MCF 10A (cell line): ENCODE measurements around the gene PLK2. TPM values are rescaled to one million over a fixed set of nuclear protein-coding genes. Genes with fewer than 3 reads are reported as not detected.
A peak's percentile ranks its signal among the peaks of the same experiment; 100 is the strongest.

ENCODE experiments used
- BruUV-seq: library from RNA; stranded (reverse); fragments of 400-500 nt; replicated peaks from 2 replicates; lab custom pipeline; 2021; lab: Mats Ljungman, UMichigan
- CTCF ChIA-PET: fragments of 300-600 bp; sonication (Branson Sonifier 250); formaldehyde crosslinking; extraction: SDS; loops from one replicate; lab custom pipeline; 2021; ENCODE audit warnings: antibody characterized with exemption, inconsistent platforms; lab: Yijun Ruan, JAX
- POLR2A ChIA-PET: fragments of 300-600, 350-650 bp; sonication (Branson Sonifier 250); formaldehyde crosslinking; extraction: SDS; loops from one replicate; lab custom pipeline; 2020; ENCODE audit warnings: antibody characterized with exemption, inconsistent platforms; lab: Yijun Ruan, JAX
- DNase-seq: peaks from one replicate; pipeline ENCODE4 v3.0.0-alpha.2; 2018; ENCODE audit not compliant: unreplicated experiment
- H3K27ac Mint-ChIP-seq: one replicate; pipeline ENCODE4 v1.8.0; 2022; ENCODE audit warnings: mild to moderate bottlenecking, low read depth, mixed read lengths; ENCODE audit not compliant: unreplicated experiment
- H3K27me3 Mint-ChIP-seq: one replicate; pipeline ENCODE4 v1.8.0; 2022; ENCODE audit warnings: mixed read lengths; ENCODE audit not compliant: insufficient read depth, unreplicated experiment
- H3K36me3 Mint-ChIP-seq: one replicate; pipeline ENCODE4 v1.8.0; 2022; ENCODE audit warnings: mild to moderate bottlenecking, moderate library complexity, mixed read lengths; ENCODE audit not compliant: insufficient read depth, unreplicated experiment
- H3K4me1 Mint-ChIP-seq: one replicate; pipeline ENCODE4 v1.8.0; 2022; ENCODE audit warnings: mixed read lengths; ENCODE audit not compliant: insufficient read depth, unreplicated experiment
- H3K4me3 Mint-ChIP-seq: one replicate; pipeline ENCODE4 v1.8.0; 2022; ENCODE audit warnings: mild to moderate bottlenecking, moderate library complexity, mixed read lengths; ENCODE audit not compliant: unreplicated experiment
- H3K9me3 Mint-ChIP-seq: one replicate; pipeline ENCODE4 v1.8.0; 2022; ENCODE audit warnings: mixed read lengths; ENCODE audit not compliant: unreplicated experiment
- CTCF ChIP-seq: fragments of 200-600 bp; IDR thresholded peaks from one replicate; pipeline ENCODE4 v1.8.0; 2022; ENCODE audit warnings: antibody characterized with exemption, mild to moderate bottlenecking; ENCODE audit not compliant: unreplicated experiment
- intact Hi-C: fragments of 100-400 bp; cut with micrococcal nuclease; formaldehyde crosslinking; loops from 2 replicates; pipeline ENCODE4 v1.14.1; 2022
- total RNA-seq: library from RNA; stranded (reverse); gene quantifications from 2 replicates; pipeline ENCODE4 v1.2.3, GENCODE V29; 2022

Gene PLK2
- total RNA-seq, 1 experiment from 2014 or later, result 55.1 TPM

- Mint-ChIP-seq H3K4me1 (no peaks in the 10 kb centered on the region), H3K27me3 (peaks cover 99% of the 10 kb centered on the region), H3K36me3 (no peaks in the 10 kb centered on the region), H3K4me3 (no peak overlapping the region), H3K9me3 (no peaks in the 10 kb centered on the region), H3K27ac (no peak overlapping the region)
- ChIA-PET POLR2A (interaction anchor here (0.7 kb wide), 2 partner anchors 259 to 350 kb away, joined by 3 to 5 read pairs; no protein-coding TSS in a partner anchor), CTCF (interaction anchor here (0.6 to 7.7 kb wide), 12 partner anchors 15 to 777 kb away, joined by 3 to 211 read pairs (median 4); no protein-coding TSS in a partner anchor)
- no TSS peak for BruUV-seq
- TF ChIP-seq CTCF, result no peak
- intact Hi-C loops, result loop anchor here (10.0 kb wide), 1 partner anchor 225 kb away; no protein-coding TSS in a partner anchor
- DNase-seq, result no peak
These were observed 40.1 kb upstream of the PLK2 start for GRCh38 chr5:58499941-58500340.

DNA sequence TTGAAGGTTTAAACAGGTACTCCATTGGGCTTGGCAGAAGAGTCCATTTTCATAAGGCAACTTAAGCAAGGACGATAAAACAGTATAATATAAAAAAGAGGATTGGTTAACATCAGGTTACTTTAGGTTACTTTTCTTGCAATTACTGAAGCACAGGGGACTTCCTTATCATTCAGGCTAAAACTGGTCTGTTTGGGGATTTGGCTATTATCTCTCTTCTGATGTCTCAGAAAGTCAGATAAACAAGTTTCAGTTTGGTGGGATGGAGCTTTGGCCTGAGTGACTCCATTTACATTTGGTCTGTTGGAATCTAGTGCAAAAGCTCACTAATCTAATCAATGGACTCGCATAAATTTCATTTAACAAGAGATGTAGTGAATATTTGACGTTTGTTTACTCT, 39.3 kb upstream of the PLK2 start:
- no peak overlapping the region for H3K4me3 Mint-ChIP-seq
- H3K4me1 Mint-ChIP-seq, result no peaks in the 10 kb centered on the region
- ChIA-PET CTCF (interaction anchor here (0.5 to 7.7 kb wide), 17 partner anchors 9 to 1095 kb away, joined by 3 to 211 read pairs (median 3); no protein-coding TSS in a partner anchor), POLR2A (no interaction called here)
- no peak overlapping the region for H3K27ac Mint-ChIP-seq
- no peaks in the 10 kb centered on the region for H3K36me3 Mint-ChIP-seq
- no peak for TF ChIP-seq CTCF
- no TSS peak for BruUV-seq
- H3K27me3 Mint-ChIP-seq, result peaks cover 99% of the 10 kb centered on the region
- H3K9me3 Mint-ChIP-seq, result no peaks in the 10 kb centered on the region
- DNase-seq, result no peak
- intact Hi-C loops, result no loop called here

GRCh38 chr5:58498340-58498942, 38.6 kb upstream of the PLK2 start:
- H3K4me3 Mint-ChIP-seq, result no peak overlapping the region
- no peaks in the 10 kb centered on the region for H3K36me3 Mint-ChIP-seq
- H3K4me1 Mint-ChIP-seq, result no peaks in the 10 kb centered on the region
- intact Hi-C loops, result loop anchor here (1.0 kb wide), 2 partner anchors 315 to 352 kb away; no protein-coding TSS in a partner anchor
- H3K27me3 Mint-ChIP-seq, result peaks cover 95% of the 10 kb centered on the region
- H3K9me3 Mint-ChIP-seq, result no peaks in the 10 kb centered on the region
- BruUV-seq, result no TSS peak
- ChIA-PET POLR2A (no interaction called here), CTCF (interaction anchor here (0.5 to 7.7 kb wide), 23 partner anchors 9 to 1094 kb away, joined by 3 to 211 read pairs (median 3); no protein-coding TSS in a partner anchor)
- peak; percentile 58 for DNase-seq
- peak; percentile 76 for TF ChIP-seq CTCF
- no peak overlapping the region for H3K27ac Mint-ChIP-seq

DNA sequence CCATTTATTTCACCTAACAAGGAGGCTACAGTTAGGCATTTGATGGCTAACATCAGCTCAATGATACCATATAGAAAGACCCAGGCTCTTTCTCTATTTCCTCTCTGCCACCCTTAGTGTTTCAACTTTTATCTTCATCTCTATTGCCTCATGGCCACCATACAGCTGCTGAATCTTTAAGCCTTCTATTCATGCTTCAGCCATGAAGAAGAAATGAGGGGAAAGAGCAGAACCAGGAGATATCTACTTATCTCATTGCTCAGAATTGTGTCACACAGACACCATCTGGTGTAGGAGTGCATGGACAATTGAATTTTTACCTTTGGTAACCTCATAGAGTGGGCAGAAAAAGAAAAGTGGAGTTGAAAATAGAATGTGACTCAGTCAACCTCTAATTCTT, 38.0 kb upstream of the PLK2 start:
- BruUV-seq, result no TSS peak
- intact Hi-C loops, result loop anchor here (1.0 kb wide), 2 partner anchors 315 to 352 kb away; no protein-coding TSS in a partner anchor

More for the DNA sequence above, 38.0 kb upstream of the PLK2 start:
- H3K4me1 Mint-ChIP-seq, result no peaks in the 10 kb centered on the region
- ChIA-PET CTCF (interaction anchor here (0.6 to 7.7 kb wide), 22 partner anchors 8 to 1180 kb away, joined by 3 to 211 read pairs (median 3); no protein-coding TSS in a partner anchor), POLR2A (no interaction called here)
- no peak overlapping the region for H3K4me3 Mint-ChIP-seq
- no peak overlapping the region for H3K27ac Mint-ChIP-seq
- H3K36me3 Mint-ChIP-seq, result no peaks in the 10 kb centered on the region
- H3K27me3 Mint-ChIP-seq, result peaks cover 89% of the 10 kb centered on the region
- no peaks in the 10 kb centered on the region for H3K9me3 Mint-ChIP-seq
- TF ChIP-seq CTCF, result no peak
- DNase-seq, result no peak
